A673 (cell line): Measurements from ENCODE around the gene HRC. TPM values are rescaled to one million over a fixed set of nuclear protein-coding genes. Genes with fewer than 3 reads are reported as not detected.
"Not testable (repeated sequence)": the region's sequence is repeated elsewhere in the genome, so short reads cannot be mapped to it uniquely, and the experiment has no call there.

Experiments
- BruUV-seq: library from RNA; stranded (reverse); fragments of 400-500 nt; replicated peaks from 2 replicates; lab custom pipeline; 2021; lab: Mats Ljungman, UMichigan
- CTCF ChIA-PET: fragments of 300-600 bp; sonication (Branson Sonifier 250); formaldehyde crosslinking; loops from one replicate; lab custom pipeline; 2022; ENCODE audit warnings: antibody characterized with exemption; lab: Charles Lee
- POLR2A ChIA-PET: fragments of 300-600 bp; sonication (Branson Sonifier 250); formaldehyde crosslinking; loops from one replicate; lab custom pipeline; 2022; ENCODE audit warnings: antibody characterized with exemption; ENCODE audit not compliant: low non-redundant PET; lab: Charles Lee
- DNase-seq: peaks from one replicate; pipeline ENCODE4 v3.0.0-alpha.2; 2015; ENCODE audit warnings: low spot score
- H3K27ac ChIP-seq: fragments of 200-600 bp; sonication (generic); 2 replicates; pipeline ENCODE4 v1.5.1; 2016; ENCODE audit warnings: mixed run types, low read depth, mild to moderate bottlenecking, mixed read lengths, antibody characterized with exemption, low read length; ENCODE audit not compliant: poor library complexity, severe bottlenecking
- H3K27me3 ChIP-seq: fragments of 200-600 bp; sonication (generic); replicated peaks from 2 replicates; pipeline ENCODE4 v1.6.1; 2017; ENCODE audit warnings: mixed run types, low read depth, mild to moderate bottlenecking, mixed read lengths, antibody characterized with exemption, low read length; ENCODE audit not compliant: insufficient read depth, poor library complexity
- H3K36me3 ChIP-seq: fragments of 200-600 bp; sonication (generic); 2 replicates; pipeline ENCODE4 v1.6.1; 2016; ENCODE audit warnings: mixed run types, mild to moderate bottlenecking, mixed read lengths, antibody characterized with exemption, low read length; ENCODE audit not compliant: insufficient read depth, poor library complexity, severe bottlenecking
- H3K4me1 ChIP-seq: fragments of 200-600 bp; sonication (generic); 2 replicates; pipeline ENCODE4 v1.6.1; 2017; ENCODE audit warnings: mixed run types, mild to moderate bottlenecking, mixed read lengths, antibody characterized with exemption, low read length; ENCODE audit not compliant: insufficient read depth, poor library complexity, severe bottlenecking
- H3K4me3 ChIP-seq: fragments of 200-600 bp; sonication (generic); 2 replicates; pipeline ENCODE4 v1.5.1; 2016; ENCODE audit warnings: low read depth, mixed run types, mild to moderate bottlenecking, mixed read lengths, low read length; ENCODE audit not compliant: poor library complexity, severe bottlenecking
- H3K9me3 ChIP-seq: fragments of 200-600 bp; sonication (generic); 2 replicates; pipeline ENCODE4 v1.6.1; 2016; ENCODE audit warnings: mixed run types, low read depth, mild to moderate bottlenecking, mixed read lengths, antibody characterized with exemption, low read length; ENCODE audit not compliant: poor library complexity, severe bottlenecking
- EZH2 ChIP-seq: fragments of 200-600 bp; sonication (generic); IDR thresholded peaks from 2 replicates; pipeline ENCODE4 v1.6.1; 2017; ENCODE audit warnings: borderline replicate concordance, low read depth, mild to moderate bottlenecking, mixed read lengths, antibody characterized with exemption, low read length; ENCODE audit not compliant: poor library complexity, severe bottlenecking
- intact Hi-C: fragments of 100-400 bp; cut with micrococcal nuclease; formaldehyde crosslinking; loops from one replicate; pipeline ENCODE4 v1.10.0; 2022; ENCODE audit not compliant: unreplicated experiment
- total RNA-seq: library from RNA; stranded (reverse); gene quantifications from 2 replicates; pipeline ENCODE4 v1.2.3, GENCODE V29; 2021
- TF ChIP-seq, protein P1 (sequence below): fragments of 300-800, 200-600 bp; sonication (generic); conservative IDR thresholded peaks from 2 replicates; pipeline ENCODE4 v1.5.1; 2017; ENCODE audit warnings: low read depth, mild to moderate bottlenecking, antibody characterized with exemption, low read length, moderate library complexity, mixed read lengths

Gene HRC
- total RNA-seq, 1 experiment from 2014 or later: not detected

DNA sequence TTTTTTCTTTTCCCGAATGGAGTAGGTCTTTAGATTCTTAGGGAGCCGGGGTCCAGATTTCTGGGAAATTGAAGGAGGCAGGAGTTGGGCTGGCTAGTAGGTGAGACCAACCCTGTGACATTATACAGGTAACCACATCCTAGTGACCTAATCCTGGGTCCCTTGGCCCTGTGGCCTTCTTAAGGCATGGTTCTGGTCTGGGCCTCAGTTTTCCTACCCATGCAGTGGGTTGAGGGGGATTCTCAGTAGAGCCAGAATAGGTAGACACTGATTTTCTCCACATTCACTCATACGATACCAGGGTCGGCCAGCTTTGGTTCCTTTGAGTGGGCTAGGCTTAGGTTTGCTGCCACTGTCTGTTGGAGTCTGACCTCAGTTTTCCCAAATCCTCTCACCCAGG lies 28.6 kb downstream of the HRC start:
- CTCF ChIA-PET: no interaction called here
- POLR2A ChIA-PET: no interaction called here

DNA sequence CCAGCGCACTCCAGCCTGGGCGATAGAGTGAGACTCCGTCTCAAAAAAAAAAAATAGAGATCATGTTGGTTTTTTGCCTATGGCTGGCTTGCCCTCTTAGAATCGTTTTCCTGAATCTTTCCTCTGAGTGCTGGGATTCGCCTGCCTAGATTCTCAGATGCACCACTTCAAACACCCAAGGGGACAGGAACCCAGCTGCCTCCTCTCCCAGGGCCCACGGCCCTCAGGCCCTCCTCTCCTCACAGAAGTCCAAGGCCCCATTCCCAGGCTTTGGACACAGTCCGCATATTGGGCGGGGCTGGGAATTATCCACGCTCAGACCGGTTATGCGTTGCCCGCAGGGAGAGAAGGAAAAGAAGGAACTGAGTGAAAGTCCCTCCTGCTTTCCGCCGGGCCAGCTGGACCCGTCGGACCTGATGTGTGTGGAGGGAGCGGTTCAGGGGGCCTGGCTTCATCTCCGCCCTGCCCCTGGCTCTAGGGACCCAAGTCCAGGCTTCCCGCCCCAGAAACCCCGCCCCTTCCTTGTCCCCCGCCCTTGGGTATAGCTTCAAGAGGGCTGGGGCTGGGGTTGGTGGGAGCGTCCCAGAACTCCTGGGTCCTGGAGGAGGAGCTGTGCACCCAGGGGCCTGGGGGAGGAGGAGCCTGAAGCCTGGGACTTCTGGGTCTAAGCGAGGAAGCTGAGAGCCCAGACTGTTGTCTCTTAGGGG lies 30.0 kb downstream of the HRC start:
- no TSS peak for BruUV-seq
- CTCF ChIA-PET: no interaction called here
- Histone ChIP-seq H3K9me3 (no peaks in the 10 kb centered on the region), H3K27ac (no peak overlapping the region), H3K36me3 (peaks cover 2% of the 10 kb centered on the region), H3K27me3 (no peaks in the 10 kb centered on the region), H3K4me3 (no peak overlapping the region), H3K4me1 (peaks cover 22% of the 10 kb centered on the region)
- intact Hi-C loops: no loop called here
- no peak for TF ChIP-seq EZH2
- TF ChIP-seq, protein P1, sequence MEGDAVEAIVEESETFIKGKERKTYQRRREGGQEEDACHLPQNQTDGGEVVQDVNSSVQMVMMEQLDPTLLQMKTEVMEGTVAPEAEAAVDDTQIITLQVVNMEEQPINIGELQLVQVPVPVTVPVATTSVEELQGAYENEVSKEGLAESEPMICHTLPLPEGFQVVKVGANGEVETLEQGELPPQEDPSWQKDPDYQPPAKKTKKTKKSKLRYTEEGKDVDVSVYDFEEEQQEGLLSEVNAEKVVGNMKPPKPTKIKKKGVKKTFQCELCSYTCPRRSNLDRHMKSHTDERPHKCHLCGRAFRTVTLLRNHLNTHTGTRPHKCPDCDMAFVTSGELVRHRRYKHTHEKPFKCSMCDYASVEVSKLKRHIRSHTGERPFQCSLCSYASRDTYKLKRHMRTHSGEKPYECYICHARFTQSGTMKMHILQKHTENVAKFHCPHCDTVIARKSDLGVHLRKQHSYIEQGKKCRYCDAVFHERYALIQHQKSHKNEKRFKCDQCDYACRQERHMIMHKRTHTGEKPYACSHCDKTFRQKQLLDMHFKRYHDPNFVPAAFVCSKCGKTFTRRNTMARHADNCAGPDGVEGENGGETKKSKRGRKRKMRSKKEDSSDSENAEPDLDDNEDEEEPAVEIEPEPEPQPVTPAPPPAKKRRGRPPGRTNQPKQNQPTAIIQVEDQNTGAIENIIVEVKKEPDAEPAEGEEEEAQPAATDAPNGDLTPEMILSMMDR: no peak
- no peak for DNase-seq
- POLR2A ChIA-PET: no interaction called here

More for the DNA sequence above, 28.6 kb downstream of the HRC start:
- intact Hi-C loops: no loop called here
- no peak overlapping the region for H3K27ac ChIP-seq
- no peaks in the 10 kb centered on the region for H3K27me3 ChIP-seq
- TF ChIP-seq EZH2: no peak
- TF ChIP-seq, protein P1: no peak
- no TSS peak for BruUV-seq
- H3K36me3 ChIP-seq: peaks cover 7% of the 10 kb centered on the region
- H3K9me3 ChIP-seq: no peaks in the 10 kb centered on the region
- peaks cover 18% of the 10 kb centered on the region for H3K4me1 ChIP-seq
- no peak for DNase-seq
- H3K4me3 ChIP-seq: no peak overlapping the region

DNA sequence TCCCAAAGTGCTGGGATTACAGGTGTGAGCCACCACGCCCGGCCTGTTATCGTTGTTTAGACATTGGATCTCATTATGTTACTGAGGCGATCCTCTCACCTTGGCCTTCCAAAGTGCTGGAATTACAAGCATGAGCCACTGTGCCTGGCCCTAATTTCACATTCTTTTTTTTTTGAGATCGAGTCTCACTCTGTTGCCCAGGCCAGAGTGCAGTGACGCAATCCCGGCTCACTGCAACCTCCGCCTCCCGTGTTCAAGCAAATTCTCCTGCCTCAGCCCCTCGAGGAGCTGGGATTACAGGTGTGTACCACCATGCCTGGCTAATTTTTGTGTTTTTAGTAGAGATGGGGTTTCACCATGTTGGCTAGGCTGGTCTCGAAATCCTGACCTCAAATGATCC lies 31.9 kb downstream of the HRC start:
- H3K4me1 ChIP-seq: peaks cover 11% of the 10 kb centered on the region
- H3K27ac ChIP-seq, BruUV-seq, DNase-seq, H3K27me3 ChIP-seq, H3K36me3 ChIP-seq, POLR2A ChIA-PET, H3K9me3 ChIP-seq, intact Hi-C loops, H3K4me3 ChIP-seq: not testable (repeated sequence)
- CTCF ChIA-PET: interaction anchor here (0.5 to 0.7 kb wide), 2 partner anchors 39 to 382 kb away, joined by 4 to 9 read pairs; no protein-coding TSS in a partner anchor

DNA sequence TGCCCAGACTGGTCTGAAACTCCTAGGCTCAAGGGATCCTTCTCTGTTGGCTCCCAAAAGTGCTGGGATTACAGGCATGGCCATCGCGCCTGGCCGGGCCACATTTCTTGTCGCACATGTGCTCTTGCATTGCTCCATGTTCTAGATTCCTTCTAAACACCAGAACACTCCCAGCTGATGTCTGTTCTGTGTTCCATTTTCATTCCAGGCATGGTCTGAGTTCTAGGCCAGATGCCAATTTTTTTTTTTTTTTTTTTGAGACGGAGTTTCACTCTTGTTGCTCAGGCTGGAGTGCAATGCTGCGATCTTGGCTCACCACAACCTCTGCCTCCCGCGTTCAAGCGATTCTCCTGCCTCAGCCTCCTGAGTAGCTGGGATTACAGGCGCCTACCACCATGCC lies 33.4 kb downstream of the HRC start:
- DNase-seq, POLR2A ChIA-PET, BruUV-seq, H3K9me3 ChIP-seq, H3K27ac ChIP-seq, H3K4me3 ChIP-seq, H3K27me3 ChIP-seq, intact Hi-C loops, H3K36me3 ChIP-seq: not testable (repeated sequence)
- CTCF ChIA-PET: interaction anchor here (0.6 kb wide), 1 partner anchor 135 kb away, joined by 3 read pairs; no protein-coding TSS in a partner anchor
- H3K4me1 ChIP-seq: peaks cover 11% of the 10 kb centered on the region
